GM23338 (cell line): Measurements from ENCODE around the gene RABL6. TPM values are rescaled to one million over a fixed set of nuclear protein-coding genes. Genes with fewer than 3 reads are reported as not detected.

Source experiments
- ATAC-seq: fragments of 200-7000 bp; cut with Tn5 transposase; 3 replicates; pipeline ENCODE4 v1.9.1; 2020
- DNase-seq: peaks from one replicate; pipeline ENCODE4 v3.0.0-alpha.2; 2015; ENCODE audit warnings: low spot score
- H2AFZ ChIP-seq: fragments of 200-600 bp; sonication (generic); 2 replicates; pipeline ENCODE4 v1.8.0; 2016; ENCODE audit warnings: antibody characterized with exemption, mild to moderate bottlenecking, moderate library complexity
- H3F3A ChIP-seq: fragments of 200-600 bp; sonication (generic); replicated peaks from 2 replicates; pipeline ENCODE4 v1.8.0; 2017; ENCODE audit warnings: antibody characterized with exemption, mixed run types, low read depth
- H3K27ac ChIP-seq: fragments of 200-600 bp; sonication (generic); 2 replicates; pipeline ENCODE4 v1.6.1; 2016; ENCODE audit warnings: low read depth
- H3K27me3 ChIP-seq: fragments of 200-600 bp; sonication (generic); 2 replicates; pipeline ENCODE4 v1.8.0; 2016; ENCODE audit warnings: mild to moderate bottlenecking, mixed run types, moderate library complexity; ENCODE audit not compliant: insufficient read depth
- H3K36me3 ChIP-seq: fragments of 200-600 bp; sonication (generic); 2 replicates; pipeline ENCODE4 v1.8.0; 2016; ENCODE audit warnings: mild to moderate bottlenecking; ENCODE audit not compliant: insufficient read depth
- H3K4me1 ChIP-seq: fragments of 200-600 bp; sonication (generic); 2 replicates; pipeline ENCODE4 v1.8.0; 2016; ENCODE audit warnings: mild to moderate bottlenecking, moderate library complexity; ENCODE audit not compliant: insufficient read depth
- H3K4me2 ChIP-seq: fragments of 200-600 bp; sonication (generic); 2 replicates; pipeline ENCODE4 v1.7.1; 2017; ENCODE audit warnings: mixed run types
- H3K4me3 ChIP-seq: fragments of 200-600 bp; sonication (generic); 2 replicates; pipeline ENCODE4 v1.6.1; 2016; ENCODE audit warnings: mixed run types
- H3K79me2 ChIP-seq: fragments of 200-600 bp; sonication (generic); replicated peaks from 2 replicates; pipeline ENCODE4 v1.8.0; 2017; ENCODE audit warnings: mild to moderate bottlenecking; ENCODE audit not compliant: insufficient read depth
- H3K9me2 ChIP-seq: fragments of 200-600 bp; sonication (generic); 2 replicates; pipeline ENCODE4 v1.8.0; 2017; ENCODE audit not compliant: insufficient read depth
- H4K20me1 ChIP-seq: fragments of 200-600 bp; sonication (generic); replicated peaks from 2 replicates; pipeline ENCODE4 v1.8.0; 2017; ENCODE audit warnings: mild to moderate bottlenecking; ENCODE audit not compliant: insufficient read depth
- H3K27ac Mint-ChIP-seq: 2 replicates; pipeline ENCODE4 v1.8.0; 2020; ENCODE audit warnings: inconsistent platforms, mild to moderate bottlenecking, moderate library complexity, mixed read lengths
- H3K27me3 Mint-ChIP-seq: 3 replicates; pipeline ENCODE4 v1.8.0; 2022; ENCODE audit warnings: low read depth, mild to moderate bottlenecking, moderate library complexity, mixed read lengths, inconsistent platforms; ENCODE audit not compliant: insufficient read depth, poor library complexity
- H3K36me3 Mint-ChIP-seq: 3 replicates; pipeline ENCODE4 v1.8.0; 2021; ENCODE audit warnings: low read depth, mild to moderate bottlenecking, inconsistent platforms, moderate library complexity, mixed read lengths
- H3K4me1 Mint-ChIP-seq: 3 replicates; pipeline ENCODE4 v1.8.0; 2020; ENCODE audit warnings: mild to moderate bottlenecking, inconsistent platforms, mixed read lengths
- H3K4me3 Mint-ChIP-seq: 3 replicates; pipeline ENCODE4 v1.8.0; 2021; ENCODE audit warnings: moderate library complexity, mild to moderate bottlenecking, inconsistent platforms, mixed read lengths
- H3K9me3 Mint-ChIP-seq: 3 replicates; pipeline ENCODE4 v1.8.0; 2020; ENCODE audit warnings: moderate library complexity, mild to moderate bottlenecking, inconsistent platforms, mixed read lengths
- CTCF ChIP-seq, 2 experiments: fragments of 200-600 bp in 1 of 2; sonication (generic) in 1 of 2; conservative IDR thresholded peaks; 2 replicates each; pipeline versions ENCODE4 v1.5.1 to v1.6.1; 2016 to 2017; ENCODE audit warnings: antibody characterized with exemption in 2 of 2, low read depth in 2 of 2, mild to moderate bottlenecking in 2 of 2, moderate library complexity in 1 of 2
- EZH2 ChIP-seq: fragments of 200-600 bp; sonication (generic); IDR thresholded peaks from one replicate; pipeline ENCODE4 v1.8.0; 2017; ENCODE audit warnings: antibody characterized with exemption, mild to moderate bottlenecking, low read depth; ENCODE audit not compliant: unreplicated experiment
- JUNB ChIP-seq: IDR thresholded peaks from one replicate; pipeline ENCODE4 v1.6.1; 2016; ENCODE audit warnings: antibody characterized with exemption; ENCODE audit not compliant: unreplicated experiment
- REST ChIP-seq: IDR thresholded peaks from one replicate; pipeline ENCODE4 v1.6.1; 2018; ENCODE audit warnings: antibody characterized with exemption; ENCODE audit not compliant: unreplicated experiment
- STAT1 ChIP-seq: IDR thresholded peaks from one replicate; pipeline ENCODE4 v1.6.1; 2016; ENCODE audit warnings: antibody characterized with exemption; ENCODE audit not compliant: unreplicated experiment
- ZNF114 ChIP-seq: fragments of 250-450 bp; sonication (Bioruptor Pico); IDR thresholded peaks from 2 replicates; pipeline ENCODE4 v1.5.0; 2020; ENCODE audit warnings: mild to moderate bottlenecking, moderate library complexity
- polyA plus RNA-seq: library from polyadenylated mRNA; unstranded; fragments of >200 nt; fragmentation: Nextera tagmentation; extraction: Ambion mirVana; gene quantifications from 2 replicates; pipeline ENCODE4 v1.2.1, GENCODE V29; 2016
- total RNA-seq: library from RNA; depleted of rRNA; stranded (reverse); fragments of >200 nt; shearing (Covaris generic); gene quantifications from 2 replicates; pipeline ENCODE4 v1.2.3, GENCODE V29; 2014
- TF ChIP-seq, protein P1 (sequence below): IDR thresholded peaks from 2 replicates; pipeline ENCODE4 v1.6.1; 2016; ENCODE audit warnings: antibody characterized with exemption
- TF ChIP-seq, protein P2 (sequence below): fragments of 250-450 bp; sonication (Bioruptor Pico); IDR thresholded peaks from 2 replicates; pipeline ENCODE4 v1.5.0; 2020; ENCODE audit warnings: mild to moderate bottlenecking, moderate library complexity

The RABL6 gene
- total and polyA plus RNA-seq, 2 experiments from 2014 or later = 59.1 to 127 TPM

DNA sequence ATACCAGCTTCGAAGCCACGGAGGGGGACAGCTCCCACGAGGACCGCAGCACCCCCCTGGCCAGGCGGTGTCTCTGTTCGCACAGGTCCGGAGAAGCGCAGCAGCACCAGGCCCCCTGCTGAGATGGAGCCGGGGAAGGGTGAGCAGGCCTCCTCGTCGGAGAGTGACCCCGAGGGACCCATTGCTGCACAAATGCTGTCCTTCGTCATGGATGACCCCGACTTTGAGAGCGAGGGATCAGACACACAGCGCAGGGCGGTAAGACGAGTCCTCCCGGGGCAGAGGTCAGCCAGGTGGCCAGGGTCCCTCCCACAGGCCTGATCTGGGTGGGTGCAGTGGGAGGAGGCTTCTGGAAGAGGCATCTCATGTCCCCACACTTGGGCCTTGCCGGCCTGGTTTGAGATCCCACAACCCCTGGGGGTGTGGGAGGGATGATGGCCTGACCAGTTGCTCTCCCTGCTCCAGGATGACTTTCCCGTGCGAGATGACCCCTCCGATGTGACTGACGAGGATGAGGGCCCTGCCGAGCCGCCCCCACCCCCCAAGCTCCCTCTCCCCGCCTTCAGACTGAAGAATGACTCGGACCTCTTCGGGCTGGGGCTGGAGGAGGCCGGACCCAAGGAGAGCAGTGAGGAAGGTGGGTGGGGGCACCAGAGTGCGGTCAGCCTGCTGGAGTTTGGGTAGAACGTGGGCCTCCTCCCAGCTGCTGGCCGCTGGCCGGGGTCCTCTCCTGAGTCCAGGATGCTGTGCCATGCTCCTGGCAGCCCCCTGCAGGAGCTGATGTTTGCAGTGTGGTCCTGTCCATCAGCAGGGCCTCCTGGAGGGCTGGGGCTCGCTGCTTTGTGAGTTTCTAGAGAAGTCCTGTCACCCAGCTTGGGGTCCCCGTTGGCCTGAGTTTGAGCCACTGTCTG lies 31.7 kb downstream of the RABL6 start:
- no peak overlapping the region for H3K27ac Mint-ChIP-seq
- peaks cover 26% of the 10 kb centered on the region for H3K4me1 Mint-ChIP-seq
- no peaks in the 10 kb centered on the region for H3K36me3 ChIP-seq
- H3K4me1 ChIP-seq = peaks cover 15% of the 10 kb centered on the region; the same call in 1 of the 2 replicates
- H3F3A ChIP-seq = no peaks in the 10 kb centered on the region
- H3K9me3 Mint-ChIP-seq = no peaks in the 10 kb centered on the region; the same call in 2 of the 3 replicates
- peak overlapping the region; percentile 3; the same call in 1 of the 3 replicates for H3K4me3 Mint-ChIP-seq
- peaks cover 12% of the 10 kb centered on the region for H3K36me3 Mint-ChIP-seq
- TF ChIP-seq EZH2 (no peak), JUNB (no peak), ZNF114 (CRISPR knock-in tag) (no peak), STAT1 (no peak), REST (no peak), CTCF (conservative IDR thresholded peaks at IDR 0.05; ENCODE audit: low read depth in 2 of 2) (no peak; a peak in 1 of 4 replicates)
- TF ChIP-seq, protein P1, sequence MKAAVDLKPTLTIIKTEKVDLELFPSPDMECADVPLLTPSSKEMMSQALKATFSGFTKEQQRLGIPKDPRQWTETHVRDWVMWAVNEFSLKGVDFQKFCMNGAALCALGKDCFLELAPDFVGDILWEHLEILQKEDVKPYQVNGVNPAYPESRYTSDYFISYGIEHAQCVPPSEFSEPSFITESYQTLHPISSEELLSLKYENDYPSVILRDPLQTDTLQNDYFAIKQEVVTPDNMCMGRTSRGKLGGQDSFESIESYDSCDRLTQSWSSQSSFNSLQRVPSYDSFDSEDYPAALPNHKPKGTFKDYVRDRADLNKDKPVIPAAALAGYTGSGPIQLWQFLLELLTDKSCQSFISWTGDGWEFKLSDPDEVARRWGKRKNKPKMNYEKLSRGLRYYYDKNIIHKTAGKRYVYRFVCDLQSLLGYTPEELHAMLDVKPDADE = no peak
- TF ChIP-seq, protein P2, sequence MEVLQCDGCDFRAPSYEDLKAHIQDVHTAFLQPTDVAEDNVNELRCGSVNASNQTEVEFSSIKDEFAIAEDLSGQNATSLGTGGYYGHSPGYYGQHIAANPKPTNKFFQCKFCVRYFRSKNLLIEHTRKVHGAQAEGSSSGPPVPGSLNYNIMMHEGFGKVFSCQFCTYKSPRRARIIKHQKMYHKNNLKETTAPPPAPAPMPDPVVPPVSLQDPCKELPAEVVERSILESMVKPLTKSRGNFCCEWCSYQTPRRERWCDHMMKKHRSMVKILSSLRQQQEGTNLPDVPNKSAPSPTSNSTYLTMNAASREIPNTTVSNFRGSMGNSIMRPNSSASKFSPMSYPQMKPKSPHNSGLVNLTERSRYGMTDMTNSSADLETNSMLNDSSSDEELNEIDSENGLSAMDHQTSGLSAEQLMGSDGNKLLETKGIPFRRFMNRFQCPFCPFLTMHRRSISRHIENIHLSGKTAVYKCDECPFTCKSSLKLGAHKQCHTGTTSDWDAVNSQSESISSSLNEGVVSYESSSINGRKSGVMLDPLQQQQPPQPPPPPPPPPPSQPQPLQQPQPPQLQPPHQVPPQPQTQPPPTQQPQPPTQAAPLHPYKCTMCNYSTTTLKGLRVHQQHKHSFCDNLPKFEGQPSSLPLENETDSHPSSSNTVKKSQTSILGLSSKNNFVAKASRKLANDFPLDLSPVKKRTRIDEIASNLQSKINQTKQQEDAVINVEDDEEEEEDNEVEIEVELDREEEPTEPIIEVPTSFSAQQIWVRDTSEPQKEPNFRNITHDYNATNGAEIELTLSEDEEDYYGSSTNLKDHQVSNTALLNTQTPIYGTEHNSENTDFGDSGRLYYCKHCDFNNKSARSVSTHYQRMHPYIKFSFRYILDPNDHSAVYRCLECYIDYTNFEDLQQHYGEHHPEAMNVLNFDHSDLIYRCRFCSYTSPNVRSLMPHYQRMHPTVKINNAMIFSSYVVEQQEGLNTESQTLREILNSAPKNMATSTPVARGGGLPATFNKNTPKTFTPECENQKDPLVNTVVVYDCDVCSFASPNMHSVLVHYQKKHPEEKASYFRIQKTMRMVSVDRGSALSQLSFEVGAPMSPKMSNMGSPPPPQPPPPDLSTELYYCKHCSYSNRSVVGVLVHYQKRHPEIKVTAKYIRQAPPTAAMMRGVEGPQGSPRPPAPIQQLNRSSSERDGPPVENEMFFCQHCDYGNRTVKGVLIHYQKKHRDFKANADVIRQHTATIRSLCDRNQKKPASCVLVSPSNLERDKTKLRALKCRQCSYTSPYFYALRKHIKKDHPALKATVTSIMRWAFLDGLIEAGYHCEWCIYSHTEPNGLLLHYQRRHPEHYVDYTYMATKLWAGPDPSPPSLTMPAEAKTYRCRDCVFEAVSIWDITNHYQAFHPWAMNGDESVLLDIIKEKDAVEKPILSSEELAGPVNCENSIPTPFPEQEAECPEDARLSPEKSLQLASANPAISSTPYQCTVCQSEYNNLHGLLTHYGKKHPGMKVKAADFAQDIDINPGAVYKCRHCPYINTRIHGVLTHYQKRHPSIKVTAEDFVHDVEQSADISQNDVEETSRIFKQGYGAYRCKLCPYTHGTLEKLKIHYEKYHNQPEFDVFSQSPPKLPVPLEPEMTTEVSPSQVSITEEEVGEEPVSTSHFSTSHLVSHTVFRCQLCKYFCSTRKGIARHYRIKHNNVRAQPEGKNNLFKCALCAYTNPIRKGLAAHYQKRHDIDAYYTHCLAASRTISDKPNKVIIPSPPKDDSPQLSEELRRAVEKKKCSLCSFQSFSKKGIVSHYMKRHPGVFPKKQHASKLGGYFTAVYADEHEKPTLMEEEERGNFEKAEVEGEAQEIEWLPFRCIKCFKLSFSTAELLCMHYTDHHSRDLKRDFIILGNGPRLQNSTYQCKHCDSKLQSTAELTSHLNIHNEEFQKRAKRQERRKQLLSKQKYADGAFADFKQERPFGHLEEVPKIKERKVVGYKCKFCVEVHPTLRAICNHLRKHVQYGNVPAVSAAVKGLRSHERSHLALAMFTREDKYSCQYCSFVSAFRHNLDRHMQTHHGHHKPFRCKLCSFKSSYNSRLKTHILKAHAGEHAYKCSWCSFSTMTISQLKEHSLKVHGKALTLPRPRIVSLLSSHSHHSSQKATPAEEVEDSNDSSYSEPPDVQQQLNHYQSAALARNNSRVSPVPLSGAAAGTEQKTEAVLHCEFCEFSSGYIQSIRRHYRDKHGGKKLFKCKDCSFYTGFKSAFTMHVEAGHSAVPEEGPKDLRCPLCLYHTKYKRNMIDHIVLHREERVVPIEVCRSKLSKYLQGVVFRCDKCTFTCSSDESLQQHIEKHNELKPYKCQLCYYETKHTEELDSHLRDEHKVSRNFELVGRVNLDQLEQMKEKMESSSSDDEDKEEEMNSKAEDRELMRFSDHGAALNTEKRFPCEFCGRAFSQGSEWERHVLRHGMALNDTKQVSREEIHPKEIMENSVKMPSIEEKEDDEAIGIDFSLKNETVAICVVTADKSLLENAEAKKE (CRISPR knock-in tag) = no peak
- no peak overlapping the region for H2AFZ ChIP-seq
- no peak overlapping the region for H3K4me2 ChIP-seq
- peaks cover 40% of the 10 kb centered on the region for H3K27me3 Mint-ChIP-seq
- H3K4me3 ChIP-seq = no peak overlapping the region
- no peak overlapping the region for H3K27ac ChIP-seq
- H3K9me2 ChIP-seq = no peaks in the 10 kb centered on the region
- DNase-seq (no peak), ATAC-seq (no peak)
- H3K27me3 ChIP-seq = no peaks in the 10 kb centered on the region
- no peaks in the 10 kb centered on the region for H3K79me2 ChIP-seq
- H4K20me1 ChIP-seq = no peaks in the 10 kb centered on the region
